Femur (tissue), 1 donor: ENCODE results near the gene TM9SF4.

Experiments
- DNase-seq: peaks from one replicate; pipeline ENCODE4 v3.0.0-alpha.2; 2017

TM9SF4 gene

DNA sequence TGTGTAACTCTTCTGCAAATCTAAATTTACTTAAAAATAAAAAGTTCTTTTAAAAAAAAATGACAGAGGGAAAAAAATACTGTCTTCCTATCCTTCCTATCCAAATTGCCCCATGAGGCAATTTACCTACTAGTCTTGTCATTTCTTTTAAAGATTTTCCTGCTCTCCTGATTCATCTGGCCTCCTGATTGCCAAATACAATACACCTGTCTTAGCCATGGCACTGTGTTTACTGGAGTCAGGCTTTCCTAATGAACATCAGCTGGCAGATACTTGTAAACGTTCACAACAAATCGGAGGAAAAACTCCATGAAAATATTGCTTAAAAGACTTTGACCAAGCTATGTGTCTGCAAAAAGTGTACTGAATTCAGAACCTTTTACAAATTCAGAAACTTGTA lies 21.5 kb downstream of the TM9SF4 start:
- DNase-seq: no peak

DNA sequence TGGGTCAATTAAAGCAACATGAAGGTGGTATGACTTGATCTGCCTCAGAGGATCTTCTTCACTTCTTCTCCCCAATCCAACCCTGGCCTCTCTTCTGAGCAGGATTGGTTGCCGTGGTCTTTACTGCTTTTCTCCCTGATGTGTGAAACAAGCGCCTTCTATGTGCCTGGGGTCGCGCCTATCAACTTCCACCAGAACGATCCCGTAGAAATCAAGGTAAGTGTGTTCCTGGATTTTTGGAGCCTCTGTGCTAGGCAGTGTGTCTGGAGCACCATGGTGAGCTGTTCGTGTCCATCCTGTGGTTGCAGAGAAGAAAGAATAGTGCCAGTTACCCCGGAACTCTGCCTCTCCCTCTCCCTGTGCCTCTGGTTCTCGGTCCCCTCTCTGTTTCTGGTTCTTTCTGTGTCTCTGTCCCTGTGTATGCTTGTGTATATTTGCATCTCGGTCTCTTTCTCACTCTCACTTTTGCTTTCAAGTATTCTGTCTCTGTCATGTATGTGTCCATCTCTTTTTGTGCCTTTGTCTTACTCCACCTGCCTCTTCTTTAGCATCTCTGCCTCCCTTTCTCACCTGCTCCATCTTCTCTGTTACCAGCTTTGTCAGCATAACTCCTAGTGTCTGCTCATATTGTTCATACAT lies 23.5 kb downstream of the TM9SF4 start:
- DNase-seq: no peak

DNA sequence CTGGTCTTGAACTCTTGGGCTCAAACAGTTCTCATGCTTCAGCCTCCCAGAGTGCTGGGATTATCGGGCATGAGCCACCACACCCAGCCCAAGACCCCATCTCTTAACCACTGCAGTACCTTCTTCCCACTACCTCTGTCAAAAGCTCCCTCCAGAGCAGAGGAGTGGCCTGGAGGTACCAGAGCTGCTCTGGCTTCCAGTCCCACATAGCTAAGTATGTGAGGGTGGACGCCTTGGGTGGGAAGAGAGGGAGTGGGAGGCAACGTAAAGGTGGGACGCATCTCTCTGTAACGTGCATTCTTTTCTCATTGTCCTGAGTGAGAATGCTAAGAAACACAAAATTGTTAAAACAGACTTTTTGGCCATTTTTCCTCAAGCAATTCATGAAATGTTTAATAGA lies 24.5 kb downstream of the TM9SF4 start:
- DNase-seq: no peak

DNA sequence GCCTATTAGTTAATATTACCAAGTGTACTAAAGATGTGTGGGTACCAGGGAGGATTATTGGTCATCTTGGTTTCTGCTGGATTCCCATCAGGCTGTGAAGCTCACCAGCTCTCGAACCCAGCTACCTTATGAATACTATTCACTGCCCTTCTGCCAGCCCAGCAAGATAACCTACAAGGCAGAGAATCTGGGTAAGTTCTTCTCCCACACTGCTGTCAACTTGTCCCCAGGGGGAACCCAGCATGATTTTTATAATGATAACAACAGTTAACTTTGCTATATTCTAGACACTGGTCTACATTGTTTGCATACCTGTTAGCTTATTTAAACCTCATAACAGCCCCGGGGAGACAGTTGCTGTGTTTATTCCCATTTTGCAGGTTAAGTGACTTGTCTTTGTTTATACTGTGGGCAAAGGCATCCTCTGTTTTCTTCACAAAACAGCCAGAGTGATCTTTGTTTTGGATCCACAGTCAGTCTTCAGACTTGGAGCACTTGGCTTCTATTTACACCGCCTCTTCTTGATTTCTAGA lies 26.5 kb downstream of the TM9SF4 start:
- no peak for DNase-seq

DNA sequence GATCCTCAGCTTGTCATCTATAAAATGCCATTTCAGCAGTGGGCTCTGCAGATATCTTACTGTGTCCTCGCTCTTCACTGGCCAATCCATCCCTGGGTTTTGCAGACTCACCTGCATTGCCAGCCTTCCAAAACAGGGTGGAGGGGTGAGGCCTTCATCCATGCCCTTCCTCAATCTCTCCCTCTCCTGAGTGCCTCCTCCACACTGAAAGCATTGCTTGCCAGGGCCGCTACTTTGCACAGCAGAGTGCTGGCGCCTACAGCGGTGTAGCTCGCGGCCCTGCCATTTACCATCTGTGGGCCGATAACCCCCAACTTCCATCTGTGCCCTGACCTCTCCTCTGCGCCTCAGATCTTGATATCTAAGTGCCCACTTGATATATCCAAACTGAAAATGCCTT lies 29.4 kb downstream of the TM9SF4 start:
- no peak for DNase-seq

DNA sequence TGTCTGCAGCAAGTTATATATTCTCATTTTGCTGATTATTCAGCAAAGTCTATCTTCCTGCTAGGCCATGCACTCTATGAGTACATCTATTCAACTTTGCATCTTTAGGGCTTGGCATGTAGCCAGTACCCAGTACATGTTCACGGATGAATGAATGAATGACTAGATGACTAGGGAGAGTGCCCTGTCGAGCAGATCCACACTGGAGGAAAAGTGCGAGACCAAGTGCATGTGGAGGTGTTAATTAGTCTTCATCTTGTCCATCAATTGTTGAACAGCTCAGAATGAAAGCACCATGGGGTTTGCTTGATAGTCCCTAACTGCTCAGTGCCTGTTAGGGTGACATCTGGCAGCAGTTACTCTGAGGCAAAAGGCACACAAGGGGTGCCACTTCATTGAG lies 30.4 kb downstream of the TM9SF4 start:
- no peak for DNase-seq

DNA sequence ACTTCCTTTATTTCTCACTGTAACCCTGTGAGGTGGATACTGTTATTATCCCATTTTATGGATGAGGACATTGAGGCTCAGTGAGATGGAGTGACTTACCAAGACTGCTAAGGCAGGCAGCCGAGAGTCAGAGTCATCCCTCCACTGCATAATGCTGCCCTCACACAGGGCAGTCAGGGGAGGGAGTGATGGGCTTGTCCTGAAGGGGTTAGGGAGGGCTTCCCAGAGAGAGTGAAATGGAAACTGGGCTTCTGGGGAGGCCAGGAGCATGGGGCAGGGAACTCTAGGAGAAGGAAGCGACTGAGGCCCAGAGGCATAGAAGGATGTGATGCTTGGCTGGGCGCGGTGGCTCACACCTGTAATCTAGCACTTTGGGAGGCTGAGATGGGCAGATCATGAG lies 31.1 kb downstream of the TM9SF4 start:
- DNase-seq: no peak

DNA sequence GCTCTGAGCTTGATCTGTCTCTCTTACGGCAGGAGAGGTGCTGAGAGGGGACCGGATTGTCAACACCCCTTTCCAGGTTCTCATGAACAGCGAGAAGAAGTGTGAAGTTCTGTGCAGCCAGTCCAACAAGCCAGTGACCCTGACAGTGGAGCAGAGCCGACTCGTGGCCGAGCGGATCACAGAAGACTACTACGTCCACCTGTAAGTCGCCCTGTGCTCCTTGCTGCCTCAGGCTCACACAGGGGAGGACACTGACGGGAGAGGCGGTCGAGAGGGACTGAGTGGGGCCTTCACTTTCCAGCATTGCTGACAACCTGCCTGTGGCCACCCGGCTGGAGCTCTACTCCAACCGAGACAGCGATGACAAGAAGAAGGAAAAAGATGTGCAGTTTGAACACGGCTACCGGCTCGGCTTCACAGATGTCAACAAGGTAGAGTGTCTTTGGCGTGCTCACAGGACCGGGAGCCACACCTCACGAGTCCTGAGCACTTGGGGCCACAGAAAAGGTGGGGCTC lies 32.0 kb downstream of the TM9SF4 start:
- DNase-seq: no peak

DNA sequence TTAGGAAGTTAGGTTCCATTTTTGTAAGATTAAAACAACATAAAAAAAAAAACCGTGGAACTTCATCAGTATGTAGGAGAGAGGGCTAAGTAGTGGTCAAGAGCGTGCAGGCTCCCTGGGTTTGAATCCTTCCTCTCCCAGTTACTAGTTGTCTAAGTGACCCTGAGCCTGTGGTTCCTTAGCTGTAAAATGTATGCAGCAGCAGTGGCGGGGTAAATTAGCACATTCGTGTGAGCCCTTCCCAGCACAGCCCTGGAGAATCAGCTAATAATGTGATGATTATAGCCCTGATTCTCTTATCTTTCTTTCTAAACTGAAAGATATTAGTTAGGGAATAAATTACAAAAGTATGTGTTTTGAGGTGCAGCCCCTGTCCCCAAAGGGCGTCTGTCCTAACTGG lies 32.6 kb downstream of the TM9SF4 start:
- DNase-seq: no peak

DNA sequence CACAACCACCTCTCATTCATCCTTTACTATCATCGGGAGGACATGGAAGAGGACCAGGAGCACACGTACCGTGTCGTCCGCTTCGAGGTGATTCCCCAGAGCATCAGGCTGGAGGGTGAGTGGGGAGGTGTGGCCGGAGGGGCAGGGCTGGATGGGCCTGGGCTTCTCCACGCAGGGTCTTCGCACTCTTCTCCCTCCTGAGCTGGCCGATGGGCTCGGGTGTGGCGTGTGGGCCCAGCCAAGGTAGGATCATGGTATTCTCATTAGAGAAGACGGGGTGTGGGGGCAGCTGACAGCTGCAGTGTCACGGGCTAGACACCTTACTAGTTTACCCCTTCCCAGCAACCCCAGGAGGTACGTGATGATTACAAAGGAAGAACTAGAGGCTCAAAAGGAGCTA lies 33.5 kb downstream of the TM9SF4 start:
- no peak for DNase-seq

DNA sequence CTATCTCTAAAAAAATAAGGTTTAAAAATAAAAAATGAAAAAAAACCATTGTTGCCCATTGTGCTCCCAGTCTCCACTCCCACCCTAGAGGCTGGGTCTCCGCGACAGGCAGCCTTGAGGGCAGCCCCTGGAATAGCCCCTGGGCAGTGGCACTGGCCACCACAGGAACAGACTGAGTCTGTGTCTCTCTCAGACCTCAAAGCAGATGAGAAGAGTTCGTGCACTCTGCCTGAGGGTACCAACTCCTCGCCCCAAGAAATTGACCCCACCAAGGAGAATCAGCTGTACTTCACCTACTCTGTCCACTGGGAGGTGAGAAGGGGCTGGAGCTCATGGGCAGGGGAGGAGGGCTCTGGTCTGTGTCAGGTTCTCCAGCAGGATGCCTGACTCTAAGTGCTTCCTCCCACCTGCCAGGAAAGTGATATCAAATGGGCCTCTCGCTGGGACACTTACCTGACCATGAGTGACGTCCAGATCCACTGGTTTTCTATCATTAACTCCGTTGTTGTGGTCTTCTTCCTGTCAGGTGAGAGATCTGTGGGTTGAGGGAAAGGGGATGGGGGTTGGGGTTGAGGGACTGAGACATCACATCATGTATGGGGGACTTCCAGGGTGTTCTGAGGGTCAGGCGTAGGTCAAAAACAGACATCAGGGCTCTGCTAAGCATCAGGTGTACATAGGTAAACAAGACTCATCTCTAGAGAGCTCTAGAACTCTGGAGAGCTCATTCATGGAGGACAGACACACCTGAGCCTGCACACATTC lies 35.6 kb downstream of the TM9SF4 start:
- no peak for DNase-seq

DNA sequence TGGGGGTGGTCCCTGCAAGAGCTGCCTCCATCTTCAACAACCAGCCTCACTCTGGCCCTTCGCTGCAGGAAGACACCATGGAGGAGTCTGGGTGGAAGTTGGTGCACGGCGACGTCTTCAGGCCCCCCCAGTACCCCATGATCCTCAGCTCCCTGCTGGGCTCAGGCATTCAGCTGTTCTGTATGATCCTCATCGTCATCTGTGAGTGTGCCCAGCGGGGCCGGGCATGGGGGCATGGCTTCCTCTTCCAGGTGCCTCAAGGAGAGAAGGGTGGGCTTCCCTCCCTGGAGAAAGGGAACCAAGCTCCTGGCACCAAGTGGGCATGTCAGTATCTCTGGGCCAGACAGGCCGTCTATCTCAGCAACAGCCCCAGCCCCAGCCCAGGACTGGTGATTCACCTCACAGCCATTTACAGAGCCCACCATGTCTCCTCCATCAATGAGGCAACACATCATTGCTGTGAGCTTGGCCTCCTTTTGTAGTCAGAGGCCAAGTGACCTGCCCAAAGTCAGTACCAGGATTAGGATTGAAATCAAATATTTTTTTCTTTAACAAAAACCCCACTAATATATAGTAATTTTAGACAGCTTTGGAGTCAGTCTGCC lies 40.2 kb downstream of the TM9SF4 start:
- DNase-seq: no peak

DNA sequence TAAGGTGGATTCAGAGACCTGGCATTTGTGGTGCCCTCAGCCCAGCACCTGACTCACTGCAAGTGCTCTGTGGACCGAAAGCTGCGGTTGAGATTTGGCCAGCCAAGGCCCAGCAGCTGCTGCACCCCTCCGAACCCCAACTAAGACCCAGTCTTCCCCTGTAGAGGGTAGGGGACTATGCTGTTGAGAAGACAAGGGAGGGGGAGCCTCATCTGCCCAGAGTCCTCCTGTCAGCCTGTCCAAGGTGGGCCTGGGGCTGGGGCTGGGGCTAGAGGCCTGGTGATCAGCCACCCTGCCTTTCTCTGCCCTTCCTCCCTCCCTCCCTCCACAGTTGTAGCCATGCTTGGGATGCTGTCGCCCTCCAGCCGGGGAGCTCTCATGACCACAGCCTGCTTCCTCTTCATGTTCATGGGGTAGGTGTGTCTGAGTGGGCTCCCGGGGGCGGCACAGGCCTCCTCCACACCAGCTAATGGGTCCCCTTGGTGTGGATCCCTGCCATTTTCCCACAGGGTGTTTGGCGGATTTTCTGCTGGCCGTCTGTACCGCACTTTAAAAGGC lies 40.9 kb downstream of the TM9SF4 start:
- no peak for DNase-seq

DNA sequence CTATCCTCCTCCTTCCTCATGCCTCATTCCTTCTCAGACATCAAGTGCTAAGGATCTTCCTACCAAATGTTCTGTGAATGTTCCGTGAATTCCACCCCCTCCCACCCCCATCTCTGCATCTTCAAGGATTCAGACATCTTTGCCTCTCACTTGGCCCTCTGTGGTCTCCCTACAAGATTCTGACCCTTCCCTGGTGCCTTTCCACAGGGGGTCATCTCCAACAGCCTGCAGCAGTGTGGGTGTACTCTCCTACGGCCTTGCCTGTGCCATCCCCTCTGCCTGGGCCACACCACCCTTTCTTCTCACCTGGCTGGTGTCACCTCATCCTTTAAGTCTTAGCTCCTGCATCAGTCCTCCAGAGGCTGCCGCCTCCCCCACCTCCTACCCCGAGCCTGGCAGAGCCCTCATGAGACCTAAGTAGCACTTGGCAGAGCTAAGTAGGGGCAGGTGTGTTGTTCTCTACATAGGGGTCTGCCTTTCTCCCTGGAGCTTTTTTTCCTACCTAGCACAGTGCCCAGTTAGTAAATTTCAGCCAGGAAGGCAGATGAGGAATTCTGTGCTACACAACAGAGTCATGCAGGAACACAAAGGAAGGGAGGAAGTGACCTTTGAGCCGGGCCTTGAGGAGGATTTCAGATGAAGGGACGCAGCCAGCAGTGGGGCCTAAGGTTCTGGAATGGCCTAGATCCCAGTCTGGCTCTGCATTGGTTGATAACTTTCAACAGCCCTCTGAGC lies 43.1 kb downstream of the TM9SF4 start:
- DNase-seq: no peak

DNA sequence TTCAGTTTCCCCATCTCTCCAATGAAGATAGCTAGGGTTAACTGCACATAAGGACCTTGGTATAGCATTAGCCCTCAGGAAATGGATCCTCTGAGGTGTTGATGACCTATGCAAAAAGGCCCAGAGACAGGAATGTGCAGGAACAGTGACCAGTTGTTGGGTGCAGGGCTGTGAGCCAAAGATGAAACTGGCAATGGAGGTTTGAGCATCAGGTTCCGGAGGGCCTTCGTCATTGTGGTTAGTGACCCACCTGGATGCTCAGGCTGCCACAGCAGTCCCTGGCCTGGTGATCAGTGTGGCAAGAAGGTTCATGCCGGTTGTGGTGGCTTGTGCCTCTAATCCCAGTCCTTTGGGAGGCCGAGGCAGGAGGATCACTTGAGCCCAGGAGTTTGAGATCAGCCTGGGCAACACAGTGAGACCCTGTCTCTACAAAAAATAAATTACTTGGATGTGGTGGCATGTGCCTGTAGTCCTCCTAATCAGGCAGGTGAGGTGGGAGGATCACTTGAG lies 43.7 kb downstream of the TM9SF4 start:
- no peak for DNase-seq

DNA sequence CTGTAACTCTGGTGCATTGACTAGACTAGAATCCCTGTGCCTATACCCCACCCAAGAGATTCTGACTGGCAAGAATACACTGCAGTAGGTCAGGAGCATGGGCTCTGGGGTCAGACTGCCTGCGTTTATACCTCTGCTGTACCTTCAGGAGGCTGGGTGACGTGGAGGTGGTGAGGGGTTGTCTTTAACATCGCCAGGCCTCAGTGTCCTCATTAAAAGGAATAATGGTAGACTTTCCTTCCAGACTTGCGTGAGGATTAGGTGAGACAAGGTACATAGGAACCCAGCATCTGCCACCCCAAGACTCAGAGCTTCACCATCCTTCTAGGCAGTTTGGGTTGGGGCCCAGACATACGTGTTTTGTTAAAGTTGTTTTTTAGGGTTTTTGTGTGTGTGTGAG lies 44.3 kb downstream of the TM9SF4 start:
- DNase-seq: no peak

DNA sequence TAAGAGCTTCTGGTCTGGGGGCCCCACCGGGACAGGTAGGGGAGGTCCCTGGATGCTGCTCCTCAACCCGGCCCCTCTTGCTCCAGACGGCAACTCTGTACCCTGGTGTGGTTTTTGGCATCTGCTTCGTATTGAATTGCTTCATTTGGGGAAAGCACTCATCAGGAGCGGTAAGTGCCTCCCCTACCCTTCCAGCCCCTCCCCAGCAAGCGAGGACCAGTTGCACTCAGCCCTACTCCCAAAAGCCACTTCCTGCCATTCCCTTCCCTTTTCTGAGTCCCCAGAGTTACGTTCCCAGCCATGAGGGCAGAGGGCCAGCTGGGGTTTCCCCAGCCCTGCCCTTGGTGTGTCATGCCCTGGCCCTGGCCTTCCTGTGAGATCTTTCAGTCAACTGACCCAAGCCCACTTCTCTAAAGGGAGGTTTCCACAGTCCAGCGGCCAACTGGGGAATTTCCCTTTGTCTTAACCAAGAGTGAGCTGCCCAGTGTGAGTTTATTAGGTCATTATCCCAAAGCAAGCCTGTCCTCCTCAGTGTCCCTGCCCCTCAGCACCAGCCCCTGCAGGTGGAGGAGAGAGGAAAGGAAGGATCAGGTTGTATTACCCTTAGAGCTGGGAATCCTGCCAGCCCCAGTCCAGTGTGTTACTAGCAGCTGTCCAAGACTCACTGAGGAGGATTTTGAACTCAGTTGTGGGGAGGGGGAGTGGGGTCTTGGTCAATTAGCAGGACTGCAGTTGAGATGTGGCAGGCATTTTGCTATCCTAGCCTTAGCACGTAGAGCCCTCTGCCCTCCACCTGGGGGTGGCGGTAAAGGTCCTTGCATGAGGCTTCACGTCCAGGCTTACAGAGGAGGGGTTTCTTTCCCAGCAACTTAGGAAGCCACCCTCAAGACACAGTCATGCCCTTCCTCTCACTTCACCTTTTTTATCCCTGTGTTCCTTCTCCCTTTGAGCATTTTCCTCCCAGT lies 45.8 kb downstream of the TM9SF4 start:
- DNase-seq: peak; percentile 78

DNA sequence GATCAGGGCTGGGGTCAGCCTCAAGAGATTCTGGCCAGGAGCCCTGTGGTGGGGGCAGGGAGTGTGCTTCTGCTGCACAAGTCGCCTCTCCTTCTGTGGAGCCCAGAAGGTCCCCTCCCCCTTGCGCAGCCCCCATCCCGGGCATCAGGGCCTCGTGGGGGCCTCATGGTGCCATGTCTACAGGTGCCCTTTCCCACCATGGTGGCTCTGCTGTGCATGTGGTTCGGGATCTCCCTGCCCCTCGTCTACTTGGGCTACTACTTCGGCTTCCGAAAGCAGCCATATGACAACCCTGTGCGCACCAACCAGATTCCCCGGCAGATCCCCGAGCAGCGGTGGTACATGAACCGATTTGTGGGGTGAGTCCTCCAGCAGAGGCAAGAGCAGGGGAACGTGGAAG lies 48.1 kb downstream of the TM9SF4 start:
- no peak for DNase-seq

DNA sequence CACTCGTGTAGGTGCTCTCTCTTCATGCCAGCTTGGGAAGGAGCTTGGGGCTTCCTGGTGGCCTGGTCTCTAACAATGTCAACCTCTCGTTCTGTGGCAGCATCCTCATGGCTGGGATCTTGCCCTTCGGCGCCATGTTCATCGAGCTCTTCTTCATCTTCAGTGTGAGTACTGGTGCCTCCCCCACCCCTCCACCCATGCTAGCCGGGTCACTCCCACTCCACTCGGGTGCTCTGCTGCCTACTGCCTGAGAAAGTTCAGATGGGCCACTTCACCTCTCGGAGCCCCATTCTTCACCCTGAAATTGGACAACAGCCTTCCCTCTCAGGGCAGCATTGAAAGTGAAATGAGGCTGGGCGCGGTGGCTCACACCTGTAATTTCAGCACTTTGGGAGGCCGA lies 48.8 kb downstream of the TM9SF4 start:
- DNase-seq: no peak

DNA sequence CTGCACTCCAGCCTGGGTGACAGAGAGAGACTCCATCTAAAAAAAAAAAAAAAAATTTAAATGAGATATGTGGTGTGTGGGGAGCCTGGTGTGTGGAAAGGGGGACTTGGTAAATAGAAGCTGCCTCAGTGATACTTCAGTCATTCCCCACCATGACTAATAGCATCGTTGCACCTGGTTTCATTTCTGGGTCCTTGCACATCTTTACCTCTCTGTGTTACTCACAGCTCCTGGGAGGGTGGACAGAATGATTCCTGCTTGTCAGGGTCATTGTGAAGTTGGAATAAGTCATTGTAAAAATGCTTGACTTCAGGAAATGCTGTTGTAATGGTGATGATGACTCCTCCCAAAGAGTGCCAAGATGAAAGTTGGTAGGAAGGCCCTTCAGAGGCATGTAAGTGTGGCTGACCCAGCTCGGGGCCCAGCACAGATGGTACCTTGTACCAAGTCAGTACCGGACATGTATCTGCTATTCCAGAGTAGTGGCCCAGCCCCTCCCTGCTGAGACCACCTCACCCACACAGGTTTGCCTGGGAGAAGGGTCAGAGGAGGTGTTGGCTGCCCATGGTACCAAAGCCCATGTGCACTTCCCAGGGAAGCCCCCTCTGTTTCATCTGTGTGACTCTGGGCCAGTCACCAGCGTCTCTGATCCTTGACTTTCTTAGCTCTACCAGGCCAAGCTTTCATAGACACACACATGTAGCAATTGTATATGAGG lies 49.6 kb downstream of the TM9SF4 start:
- no peak for DNase-seq

DNA sequence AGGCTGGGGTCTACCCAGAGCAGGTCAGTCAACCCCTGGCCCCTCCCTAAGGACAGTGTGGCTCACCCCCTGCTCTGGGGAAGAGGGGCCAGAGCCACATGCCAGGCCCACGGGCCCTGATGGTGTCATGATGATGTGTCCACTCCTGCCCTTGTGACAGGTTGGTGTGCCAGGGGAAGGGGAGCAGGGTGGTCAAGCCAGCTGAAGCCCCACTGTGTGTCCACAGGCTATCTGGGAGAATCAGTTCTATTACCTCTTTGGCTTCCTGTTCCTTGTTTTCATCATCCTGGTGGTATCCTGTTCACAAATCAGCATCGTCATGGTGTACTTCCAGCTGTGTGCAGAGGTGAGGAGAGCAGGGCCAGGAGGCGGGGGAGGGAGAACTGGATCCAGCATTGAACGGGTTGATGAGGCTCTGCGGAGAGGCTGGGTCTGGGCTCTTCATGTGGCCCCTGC lies 50.3 kb downstream of the TM9SF4 start:
- peak; percentile 12 for DNase-seq
